ENCODE results near the gene DPCD.

DNA sequence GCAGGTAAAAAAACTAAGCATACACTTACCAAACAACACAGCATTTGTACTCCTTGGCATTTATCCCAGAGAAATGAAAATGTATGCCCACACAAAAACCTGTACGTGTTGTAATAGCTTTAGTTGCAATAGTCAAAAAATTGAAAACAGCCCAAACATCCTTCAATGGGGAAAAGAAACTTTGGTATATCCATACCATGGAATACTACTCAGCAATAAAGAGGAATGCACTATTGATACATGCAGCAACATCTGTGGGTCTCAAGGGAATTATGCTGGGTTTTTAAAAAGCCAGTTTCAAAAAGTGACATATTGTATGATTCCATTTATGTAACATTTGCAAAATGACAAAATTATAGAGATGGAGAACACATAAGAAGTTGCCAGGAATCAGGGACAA lies 35.4 kb downstream of the DPCD start:
- no peak for TF ChIP-seq CTCF (IDR thresholded peaks at IDR 0.05)
- no peak for TF ChIP-seq POLR2A (IDR thresholded peaks at IDR 0.05)

Measured in right lobe of liver (tissue), 4 donors.